ENCODE results near the gene CNTD1. TPM values are rescaled to one million over a fixed set of nuclear protein-coding genes. Genes with fewer than 3 reads are reported as not detected.

CNTD1 gene
- total and polyA plus RNA-seq, 2 experiments from 2014 or later: 1.1 TPM; not detected in 1

GRCh38 chr17:42783062-42783790, 15.4 kb upstream of the CNTD1 start:
- Mint-ChIP-seq H3K9me3 (no peaks in the 10 kb centered on the region; the same call in 2 of the 3 replicates), H3K27ac (no peak overlapping the region), H3K27me3 (ENCODE audit: insufficient read depth, low read depth, poor library complexity) (peaks cover 44% of the 10 kb centered on the region), H3K36me3 (ENCODE audit: low read depth) (peaks cover 14% of the 10 kb centered on the region; the same call in 1 of the 3 replicates), H3K4me1 (peaks cover 24% of the 10 kb centered on the region), H3K4me3 (no peak overlapping the region; the same call in 2 of the 3 replicates)
- Histone ChIP-seq H3K36me3 (ENCODE audit: insufficient read depth) (no peaks in the 10 kb centered on the region), H3K79me2 (replicated peaks; ENCODE audit: insufficient read depth) (no peaks in the 10 kb centered on the region), H3K4me1 (ENCODE audit: insufficient read depth) (peaks cover 21% of the 10 kb centered on the region; the same call in 1 of the 2 replicates), H3K27me3 (ENCODE audit: insufficient read depth) (peaks cover 34% of the 10 kb centered on the region), H3K9me2 (ENCODE audit: insufficient read depth) (no peaks in the 10 kb centered on the region), H4K20me1 (replicated peaks; ENCODE audit: insufficient read depth) (no peaks in the 10 kb centered on the region), H2AFZ (no peak overlapping the region), H3K4me2 (no peak overlapping the region), H3F3A (replicated peaks; ENCODE audit: low read depth) (peaks cover 12% of the 10 kb centered on the region; the same call in 1 of the 2 replicates), H3K4me3 (no peak overlapping the region), H3K27ac (ENCODE audit: low read depth) (no peak overlapping the region)
- DNase-seq (ENCODE audit: low spot score): no peak
- TF ChIP-seq CREB1 (CRISPR knock-in tag; IDR thresholded peaks at IDR 0.05; ENCODE audit: low read depth) (no peak), ZNF462 (CRISPR knock-in tag; IDR thresholded peaks at IDR 0.05) (no peak), REST (IDR thresholded peaks at IDR 0.05; ENCODE audit: unreplicated experiment) (no peak), NANOG (IDR thresholded peaks at IDR 0.05; ENCODE audit: borderline replicate concordance) (no peak), ZNF331 (CRISPR knock-in tag; IDR thresholded peaks at IDR 0.05; ENCODE audit: low read depth) (no peak), ETS1 (IDR thresholded peaks at IDR 0.05) (no peak), POLR2AphosphoS5 (IDR thresholded peaks at IDR 0.05; ENCODE audit: low read depth) (no peak), CTCF (conservative IDR thresholded peaks at IDR 0.05; ENCODE audit: low read depth in 2 of 2) (no peak), EZH2 (IDR thresholded peaks at IDR 0.05; ENCODE audit: low read depth, unreplicated experiment) (no peak), EZH2phosphoT487 (IDR thresholded peaks at IDR 0.05; ENCODE audit: unreplicated experiment) (no peak), ZNF114 (CRISPR knock-in tag; IDR thresholded peaks at IDR 0.05) (no peak), JUNB (IDR thresholded peaks at IDR 0.05; ENCODE audit: unreplicated experiment) (no peak), STAT1 (IDR thresholded peaks at IDR 0.05; ENCODE audit: unreplicated experiment) (no peak)
- ATAC-seq: no peak
